Coronary artery (tissue), 2 donors: ENCODE measurements around the gene CYP26A1.

Experiments used
- DNase-seq: peaks from one replicate; pipeline ENCODE4 v3.0.0-alpha.2; 2017; ENCODE audit warnings: low spot score
- H3K27ac ChIP-seq, 2 donors: fragments of 200-600 bp; sonication (generic); one replicate each; pipeline ENCODE4 v1.5.1; 2016 to 2019
- H3K4me3 ChIP-seq: fragments of 200-600 bp; sonication (generic); 2 replicates; pipeline ENCODE4 v1.5.1; 2016; ENCODE audit warnings: mild to moderate bottlenecking, moderate library complexity
- CTCF ChIP-seq: fragments of 200-600 bp; sonication (generic); IDR thresholded peaks from one replicate; pipeline ENCODE4 v1.5.1; 2019; ENCODE audit warnings: antibody characterized with exemption

Gene CYP26A1

GRCh38 chr10:93124580-93125318 is 51.1 kb downstream of the CYP26A1 start:
- Histone ChIP-seq H3K27ac (no peak overlapping the region), H3K4me3 (no peak overlapping the region)
- no peak for TF ChIP-seq CTCF
- no peak for DNase-seq

DNA sequence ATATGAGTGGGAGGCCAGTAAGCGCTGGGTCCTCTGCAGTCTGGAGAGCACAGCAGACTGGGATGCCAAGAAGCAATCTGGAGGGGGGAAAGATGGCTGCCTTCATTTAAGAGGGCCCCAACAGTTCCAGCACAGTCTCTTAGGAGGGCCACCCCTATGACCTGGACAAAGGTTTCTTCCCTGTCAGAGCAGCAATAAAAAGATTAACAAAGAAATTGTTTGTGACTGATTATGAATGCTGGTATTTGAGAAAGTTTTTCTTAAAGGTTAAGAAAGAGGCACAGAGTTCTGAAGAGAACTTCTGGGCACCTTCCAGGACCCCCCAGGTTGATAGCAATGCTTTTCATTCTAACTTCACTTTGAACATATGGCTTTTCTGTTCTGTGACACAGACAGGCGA is 52.3 kb downstream of the CYP26A1 start:
- Histone ChIP-seq H3K27ac (no peak overlapping the region), H3K4me3 (no peak overlapping the region)
- DNase-seq, result no peak
- TF ChIP-seq CTCF, result no peak

DNA sequence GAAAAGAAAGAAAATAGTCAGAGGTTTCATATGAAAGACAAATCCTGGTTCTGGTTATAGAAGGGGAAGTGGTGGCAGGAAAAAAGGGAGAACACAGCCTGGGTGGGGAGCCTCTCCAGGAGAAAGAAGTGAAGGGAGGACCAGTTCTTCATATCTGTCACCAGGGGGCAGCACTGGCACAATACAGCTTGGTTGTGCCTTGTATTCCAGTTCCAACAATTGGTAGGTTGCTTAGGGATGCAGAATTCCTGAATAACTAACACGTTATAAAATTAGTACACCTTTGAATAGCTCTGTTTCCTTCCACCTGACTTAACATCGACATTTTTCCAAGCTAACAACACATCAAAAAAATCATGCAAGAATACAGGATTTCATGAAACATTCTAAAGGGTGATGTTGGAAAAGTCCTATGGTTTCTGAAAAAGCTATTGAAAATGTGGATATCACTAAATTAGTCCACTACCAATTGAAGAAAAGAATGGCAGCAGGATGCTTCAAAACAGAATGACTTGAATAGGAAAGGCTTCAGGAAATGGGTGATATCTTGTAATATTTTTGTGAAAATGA is 52.9 kb downstream of the CYP26A1 start:
- no peak for DNase-seq
- no peak for TF ChIP-seq CTCF
- Histone ChIP-seq H3K4me3 (no peak overlapping the region), H3K27ac (no peak overlapping the region)
